Activated CD8-positive, alpha-beta T cell treated with anti-CD3 and anti-CD28 coated beads for 36 hours (primary cell): Measurements from ENCODE around the gene DYNC2LI1. TPM values are rescaled to one million over a fixed set of nuclear protein-coding genes. Genes with fewer than 3 reads are reported as not detected.

ENCODE experiments used
- ATAC-seq: fragments of 200-7000 bp; cut with Tn5 transposase; one replicate; pipeline ENCODE4 v1.10.0; 2021; ENCODE audit warnings: mild to moderate bottlenecking, moderate library complexity
- CTCF ChIA-PET: fragments of 350-600 bp; sonication (Branson Sonifier 250); formaldehyde crosslinking; loops from one replicate; lab custom pipeline; 2021; ENCODE audit warnings: antibody characterized with exemption; lab: Charles Lee
- POLR2A ChIA-PET: fragments of 350-600 bp; sonication (Branson Sonifier 250); formaldehyde crosslinking; loops from one replicate; lab custom pipeline; 2021; ENCODE audit warnings: antibody characterized with exemption; lab: Charles Lee
- DNase-seq: peaks from one replicate; pipeline ENCODE4 v3.0.0-alpha.2; 2020
- H3K27ac Mint-ChIP-seq: one replicate; pipeline ENCODE4 v1.8.0; 2021; ENCODE audit warnings: mild to moderate bottlenecking, mixed read lengths
- H3K27me3 Mint-ChIP-seq: one replicate; pipeline ENCODE4 v1.8.0; 2021; ENCODE audit warnings: mixed read lengths
- H3K36me3 Mint-ChIP-seq: one replicate; pipeline ENCODE4 v1.8.0; 2021; ENCODE audit warnings: low read depth, mixed read lengths
- H3K4me1 Mint-ChIP-seq: one replicate; pipeline ENCODE4 v1.8.0; 2021; ENCODE audit warnings: low read depth, mixed read lengths
- H3K4me3 Mint-ChIP-seq: one replicate; pipeline ENCODE4 v1.8.0; 2021; ENCODE audit warnings: mild to moderate bottlenecking, moderate library complexity, mixed read lengths
- H3K9me3 Mint-ChIP-seq: one replicate; pipeline ENCODE4 v1.8.0; 2021; ENCODE audit warnings: mixed read lengths
- CTCF ChIP-seq: fragments of 200-600 bp; IDR thresholded peaks from one replicate; pipeline ENCODE4 v1.8.0; 2022; ENCODE audit warnings: antibody characterized with exemption, mild to moderate bottlenecking
- intact Hi-C: fragments of 100-400 bp; cut with micrococcal nuclease; formaldehyde crosslinking; loops from one replicate; pipeline ENCODE4 v1.10.0; 2022
- total RNA-seq, 2 experiments: library from RNA; stranded (reverse); gene quantifications; one replicate each; pipeline ENCODE4 v1.2.3, GENCODE V29; 2021

Gene DYNC2LI1
- total RNA-seq, 2 experiments from 2014 or later, result 6.3 to 6.9 TPM

GRCh38 chr2:43738257-43738656 is 35.6 kb upstream of the DYNC2LI1 start:
- H3K27me3 Mint-ChIP-seq, result peaks cover 12% of the 10 kb centered on the region
- ChIA-PET CTCF (no interaction called here), POLR2A (no interaction called here)
- ATAC-seq, result no peak
- no peak for DNase-seq
- H3K27ac Mint-ChIP-seq, result no peak overlapping the region
- intact Hi-C loops, result no loop called here
- no peak for TF ChIP-seq CTCF
- H3K4me3 Mint-ChIP-seq, result no peak overlapping the region
- H3K4me1 Mint-ChIP-seq, result no peaks in the 10 kb centered on the region
- H3K9me3 Mint-ChIP-seq, result no peaks in the 10 kb centered on the region
- no peaks in the 10 kb centered on the region for H3K36me3 Mint-ChIP-seq

GRCh38 chr2:43743706-43744105 is 30.1 kb upstream of the DYNC2LI1 start:
- Mint-ChIP-seq H3K9me3 (no peaks in the 10 kb centered on the region), H3K36me3 (no peaks in the 10 kb centered on the region), H3K27me3 (peaks cover 8% of the 10 kb centered on the region), H3K4me1 (no peaks in the 10 kb centered on the region), H3K4me3 (no peak overlapping the region), H3K27ac (no peak overlapping the region)
- intact Hi-C loops, result no loop called here
- POLR2A ChIA-PET, result no interaction called here
- DNase-seq, result no peak
- ATAC-seq, result no peak
- no peak for TF ChIP-seq CTCF
- CTCF ChIA-PET, result no interaction called here

GRCh38 chr2:43745457-43745856 is 28.4 kb upstream of the DYNC2LI1 start:
- H3K27me3 Mint-ChIP-seq, result peaks cover 2% of the 10 kb centered on the region
- H3K36me3 Mint-ChIP-seq, result no peaks in the 10 kb centered on the region
- no peak for TF ChIP-seq CTCF
- no peak overlapping the region for H3K27ac Mint-ChIP-seq
- ATAC-seq, result no peak
- no peaks in the 10 kb centered on the region for H3K4me1 Mint-ChIP-seq
- DNase-seq, result no peak
- ChIA-PET POLR2A (no interaction called here), CTCF (interaction anchor here (1.3 kb wide), 1 partner anchor 9 kb away, joined by 3 read pairs; no protein-coding TSS in a partner anchor)
- no peaks in the 10 kb centered on the region for H3K9me3 Mint-ChIP-seq
- no peak overlapping the region for H3K4me3 Mint-ChIP-seq
- intact Hi-C loops, result no loop called here

- no peak for TF ChIP-seq CTCF
- Mint-ChIP-seq H3K9me3 (no peaks in the 10 kb centered on the region), H3K4me3 (no peak overlapping the region), H3K36me3 (no peaks in the 10 kb centered on the region), H3K4me1 (no peaks in the 10 kb centered on the region), H3K27ac (no peak overlapping the region), H3K27me3 (no peaks in the 10 kb centered on the region)
- ATAC-seq, result peak; percentile 24
- ChIA-PET POLR2A (no interaction called here), CTCF (interaction anchor here (1.1 kb wide), 1 partner anchor 75 kb away, joined by 3 read pairs; no protein-coding TSS in a partner anchor)
- intact Hi-C loops, result no loop called here
- peak; percentile 66 for DNase-seq
Observed at GRCh38 chr2:43748333-43748732, 25.5 kb upstream of the DYNC2LI1 start.

- H3K9me3 Mint-ChIP-seq, result no peaks in the 10 kb centered on the region
- intact Hi-C loops, result no loop called here
- POLR2A ChIA-PET, result no interaction called here
- no peaks in the 10 kb centered on the region for H3K36me3 Mint-ChIP-seq
- no peaks in the 10 kb centered on the region for H3K27me3 Mint-ChIP-seq
- DNase-seq (no peak), ATAC-seq (no peak)
- H3K4me1 Mint-ChIP-seq, result no peaks in the 10 kb centered on the region
- no peak overlapping the region for H3K27ac Mint-ChIP-seq
- CTCF ChIA-PET, result no interaction called here
- H3K4me3 Mint-ChIP-seq, result no peak overlapping the region
- no peak for TF ChIP-seq CTCF
Observed at GRCh38 chr2:43749583-43749982, 24.3 kb upstream of the DYNC2LI1 start.
